Stimulated activated CD4-positive, alpha-beta T cell treated with anti-CD3 and anti-CD28 coated beads, Interleukin-15, amount 100 ng/mL, for 24 hours (primary cell): ENCODE measurements around the gene ZDHHC1.
"Not testable (repeated sequence)": the region's sequence is repeated elsewhere in the genome, so short reads cannot be mapped to it uniquely, and the experiment has no call there.

Experiments
- DNase-seq: peaks from one replicate; pipeline ENCODE4 v3.0.0-alpha.2; 2020

Gene ZDHHC1

DNA sequence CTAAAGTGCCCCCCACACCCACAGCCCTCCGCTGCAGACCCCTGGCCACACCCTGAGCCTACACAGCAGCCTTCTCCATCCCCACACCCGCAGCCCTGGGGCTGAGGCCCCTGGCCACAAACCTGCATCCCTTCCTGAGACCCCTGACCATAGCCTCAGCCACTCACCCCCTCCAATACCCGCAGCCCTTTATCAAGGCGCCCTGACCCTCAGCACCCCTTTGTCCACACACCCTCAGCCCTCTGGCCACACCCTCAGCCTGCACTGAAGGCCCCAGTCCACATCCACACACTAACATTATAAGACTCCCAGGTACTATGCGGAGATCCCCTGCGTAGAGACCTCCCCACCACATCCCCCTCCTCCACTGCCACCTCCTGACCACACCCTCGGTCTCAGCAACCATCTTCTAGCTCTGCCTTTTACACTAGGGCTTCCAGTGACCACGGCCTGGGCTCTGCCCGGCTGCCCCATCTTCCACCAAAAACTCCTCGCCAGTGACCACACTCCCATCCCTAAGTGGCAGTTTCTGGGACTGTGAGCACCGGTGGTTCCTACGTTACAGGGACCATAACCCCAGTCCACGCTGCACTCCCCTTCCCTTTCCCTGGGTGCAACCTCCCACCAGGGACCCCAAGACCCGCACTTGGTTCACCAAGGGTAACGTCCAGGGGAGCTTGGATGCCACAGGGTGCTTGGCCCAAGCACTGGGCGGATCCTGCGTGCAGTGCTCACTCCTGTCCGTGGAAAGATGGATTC lies 23.8 kb downstream of the ZDHHC1 start:
- no peak for DNase-seq

GRCh38 chr16:67391424-67392300 lies 24.6 kb downstream of the ZDHHC1 start:
- DNase-seq, result no peak

GRCh38 chr16:67390816-67391423 lies 25.4 kb downstream of the ZDHHC1 start:
- no peak for DNase-seq

GRCh38 chr16:67389911-67390815 lies 26.1 kb downstream of the ZDHHC1 start:
- no peak for DNase-seq

DNA sequence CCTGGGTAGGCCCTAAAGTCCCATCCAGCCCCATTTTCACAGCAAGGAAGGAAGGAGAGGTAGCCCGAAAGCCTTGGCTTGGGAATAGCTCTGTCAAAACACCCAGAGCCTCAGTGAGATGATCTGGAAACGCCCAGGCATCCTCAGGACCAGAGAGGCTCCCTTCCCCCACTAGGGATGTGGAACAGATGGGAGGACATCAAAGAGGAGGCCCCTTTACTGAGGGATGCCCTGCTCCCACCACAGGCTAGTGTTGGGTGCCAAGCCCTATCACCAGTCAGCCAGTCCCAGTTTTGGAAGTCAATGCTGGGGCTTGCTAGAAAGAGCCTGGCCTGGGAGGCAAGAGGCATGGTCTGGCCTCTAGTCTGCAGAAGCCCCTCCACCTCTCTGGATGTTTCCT lies 27.7 kb downstream of the ZDHHC1 start:
- DNase-seq, result no peak

DNA sequence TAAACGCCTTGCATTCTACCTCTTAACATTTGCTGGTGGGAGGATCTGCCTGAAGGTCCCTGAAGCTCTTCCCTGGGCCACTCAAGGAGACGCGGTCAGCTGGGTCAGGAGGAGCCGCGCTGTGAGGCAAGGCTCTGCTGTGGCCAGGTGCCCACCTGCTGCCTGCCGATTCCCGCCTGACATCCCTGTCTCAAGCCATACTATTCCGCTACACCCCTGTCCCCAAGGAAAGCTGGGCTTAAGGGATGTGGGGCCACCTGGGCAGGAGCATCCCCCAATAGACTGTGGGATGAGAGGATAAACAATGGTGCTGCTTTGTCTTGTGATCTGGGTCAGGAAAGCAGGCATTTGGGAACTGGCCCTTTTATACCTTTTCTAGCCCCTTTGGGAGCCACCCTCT lies 28.1 kb downstream of the ZDHHC1 start:
- DNase-seq, result no peak

DNA sequence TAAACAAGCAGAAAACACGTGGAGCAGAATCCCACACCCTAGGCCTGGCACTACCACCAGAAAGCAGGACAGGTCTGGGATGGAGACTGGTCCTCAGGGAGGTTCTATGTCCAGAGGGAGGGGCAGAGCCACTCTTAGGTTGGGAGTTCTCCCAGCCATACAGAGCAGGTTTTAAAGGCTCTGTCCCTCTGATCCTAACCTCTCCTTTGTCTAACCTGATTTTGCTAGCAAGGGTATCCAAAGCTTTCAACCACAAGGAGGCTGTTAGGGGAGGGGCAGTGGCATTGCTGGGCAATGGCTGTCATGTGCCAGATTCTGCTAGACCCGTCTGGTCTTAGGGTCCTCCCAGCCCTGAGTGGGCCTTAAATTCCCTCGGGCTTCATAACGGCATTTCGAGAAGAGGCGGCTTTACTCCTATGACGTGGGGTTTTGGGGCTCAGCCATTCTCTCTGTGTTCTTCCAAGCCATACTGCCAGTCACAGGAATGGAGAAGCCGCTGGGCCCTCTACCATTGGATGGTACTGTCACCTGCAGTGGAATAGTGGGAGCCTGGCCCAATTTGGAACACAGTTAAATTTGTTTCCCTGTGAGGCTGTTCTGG lies 28.7 kb downstream of the ZDHHC1 start:
- DNase-seq, result no peak

GRCh38 chr16:67386861-67387455 lies 29.3 kb downstream of the ZDHHC1 start:
- no peak for DNase-seq

DNA sequence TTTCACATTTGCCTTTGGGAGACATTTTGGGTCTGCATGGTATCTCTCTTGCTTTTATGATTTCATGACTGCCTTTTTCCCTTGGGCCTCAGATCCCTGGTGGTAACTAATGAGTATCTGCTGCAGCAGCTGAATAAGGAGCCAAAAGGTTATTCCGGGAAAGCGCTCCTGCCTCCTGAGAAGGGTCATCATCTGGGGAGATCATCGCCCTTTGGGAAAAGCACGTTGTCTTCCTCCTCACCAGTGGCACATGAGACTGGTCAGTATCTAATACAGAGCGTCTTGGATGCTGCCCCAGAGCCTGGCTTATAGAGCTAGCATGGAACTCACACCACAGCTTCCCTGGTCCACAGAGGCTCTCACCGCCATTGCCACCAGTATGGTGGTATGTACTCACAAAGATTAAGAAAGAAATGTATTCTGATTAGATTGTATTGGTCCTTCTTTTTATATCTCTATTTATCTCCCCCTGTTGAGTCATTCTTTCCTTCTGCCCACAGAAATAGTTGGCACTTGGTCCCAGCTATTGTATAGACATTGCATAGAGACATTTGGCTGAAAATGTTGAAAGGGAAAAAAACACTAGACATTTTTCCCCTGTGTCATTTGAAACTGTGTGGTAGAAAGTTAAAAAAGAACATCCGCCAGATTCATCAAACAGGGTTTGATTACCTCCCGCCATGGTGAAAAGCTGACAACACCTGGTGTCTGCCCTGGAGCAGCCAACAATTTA lies 31.3 kb downstream of the ZDHHC1 start:
- DNase-seq, result no peak

GRCh38 chr16:67383284-67383683 lies 33.0 kb downstream of the ZDHHC1 start:
- no peak for DNase-seq

- DNase-seq, result no peak
Observed at GRCh38 chr16:67378642-67379041, 37.6 kb downstream of the ZDHHC1 start.

DNA sequence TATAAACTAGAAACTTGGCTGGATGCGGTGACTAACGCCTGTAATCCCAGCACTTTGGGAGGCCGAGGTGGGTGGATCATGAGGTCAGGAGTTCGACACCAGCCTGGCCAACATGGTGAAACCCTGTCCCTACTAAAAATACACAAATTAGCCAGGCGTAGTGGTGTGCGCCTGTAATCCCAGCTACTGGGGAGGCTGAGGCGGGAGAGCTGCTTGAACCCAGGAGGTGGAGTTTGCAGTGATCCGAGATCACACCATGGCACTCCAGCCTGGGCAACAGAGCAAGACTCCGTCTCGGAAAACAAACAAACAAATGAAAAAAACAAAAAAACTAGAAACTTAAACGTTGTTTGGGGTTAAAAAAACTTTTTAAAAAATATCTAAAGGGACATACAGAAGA lies 40.3 kb downstream of the ZDHHC1 start:
- not testable (repeated sequence) for DNase-seq

DNA sequence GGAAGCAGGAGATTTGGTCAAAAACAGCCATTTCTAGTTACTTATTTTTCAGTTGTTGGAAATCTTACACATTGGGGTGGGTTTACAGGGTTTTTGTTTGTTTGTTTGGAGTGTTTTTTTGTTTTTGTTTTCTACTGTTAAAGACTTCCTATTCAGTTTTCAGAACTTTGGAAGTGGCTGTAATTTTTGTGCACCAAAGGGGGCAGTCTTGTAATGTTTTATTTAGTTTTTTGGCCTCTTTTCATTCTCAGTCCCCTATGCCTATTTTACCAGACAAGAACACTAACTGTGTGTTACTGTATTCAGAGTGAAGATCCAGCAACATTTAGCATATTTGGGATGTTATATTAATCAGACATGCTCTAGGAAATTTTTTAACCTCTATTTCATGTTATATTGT lies 43.6 kb downstream of the ZDHHC1 start:
- no peak for DNase-seq

GRCh38 chr16:67370661-67371060 lies 45.6 kb downstream of the ZDHHC1 start:
- no peak for DNase-seq

GRCh38 chr16:67364600-67365235 lies 51.6 kb downstream of the ZDHHC1 start:
- no peak for DNase-seq

DNA sequence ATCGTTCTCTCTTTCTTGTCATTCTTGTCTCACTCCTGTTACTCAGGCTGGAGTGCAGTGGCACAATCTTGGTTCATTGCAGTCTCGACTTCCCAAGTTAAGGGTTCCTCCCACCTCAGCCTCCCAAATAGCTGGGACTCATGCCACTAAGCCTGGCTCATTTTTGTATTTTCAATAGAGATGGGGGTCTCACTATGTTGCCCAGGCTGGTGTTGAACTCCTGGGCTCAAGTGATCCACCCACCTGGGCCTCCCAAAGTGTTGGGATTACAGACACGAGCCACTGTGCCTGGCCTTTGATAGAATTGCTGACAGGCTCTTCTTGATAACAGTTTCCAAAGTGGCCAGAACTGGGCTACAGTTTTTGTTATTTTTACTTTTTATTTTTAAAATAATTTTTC lies 55.2 kb downstream of the ZDHHC1 start:
- no peak for DNase-seq

DNA sequence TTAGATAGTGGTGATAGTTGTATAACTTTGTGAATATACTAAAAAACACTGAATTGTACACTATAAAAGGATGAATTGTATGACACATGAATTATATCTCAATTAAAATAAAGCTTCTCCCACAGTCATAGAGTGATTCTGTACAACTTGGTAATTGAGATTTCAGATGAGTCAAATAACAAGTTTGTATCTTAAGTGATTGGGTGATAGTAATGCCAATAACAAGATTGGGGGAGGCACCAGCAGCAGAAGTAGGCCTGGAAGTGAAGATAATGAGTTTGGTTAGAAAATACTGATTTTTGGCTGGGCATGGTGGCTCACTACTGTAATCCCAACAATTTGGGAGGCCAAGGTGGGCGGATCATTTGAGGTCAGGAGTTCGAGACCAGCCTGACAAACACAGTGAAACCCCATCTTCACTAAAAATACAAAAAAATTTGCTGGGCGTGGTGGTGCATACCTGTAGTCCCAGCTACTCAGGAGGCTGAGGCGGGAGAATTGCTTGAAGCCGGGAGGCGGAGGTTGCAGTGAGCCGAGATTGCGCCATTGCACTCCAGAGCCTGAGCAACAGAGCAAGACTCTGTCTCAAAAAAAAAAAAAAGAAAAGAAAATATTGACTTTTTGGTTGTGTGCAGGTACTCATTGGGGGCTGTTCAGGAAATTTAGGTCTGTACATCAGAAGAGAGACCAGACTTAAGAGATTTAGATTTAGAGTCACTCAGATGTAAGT lies 56.6 kb downstream of the ZDHHC1 start:
- DNase-seq, result not testable (repeated sequence)

DNA sequence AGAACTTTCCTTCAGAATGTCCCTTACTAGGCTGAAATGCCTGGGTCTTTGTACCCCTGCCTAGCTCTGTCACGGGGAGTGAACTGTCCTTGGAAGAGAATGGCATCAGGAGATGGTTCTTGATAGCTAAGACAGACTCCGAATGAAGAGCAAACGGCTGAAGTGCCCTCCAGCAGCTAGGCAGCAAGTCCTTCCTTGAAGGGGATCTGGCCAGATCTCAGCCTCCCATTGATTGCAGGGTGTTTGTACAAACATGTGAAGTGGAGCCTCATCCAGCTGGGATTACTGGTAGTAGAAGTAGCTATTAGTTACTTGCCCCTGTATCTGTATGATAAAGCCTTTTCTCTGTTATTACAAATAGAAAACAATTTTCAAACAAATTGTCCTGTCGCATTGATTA lies 58.7 kb downstream of the ZDHHC1 start:
- DNase-seq, result no peak

GRCh38 chr16:67356396-67356795 lies 59.9 kb downstream of the ZDHHC1 start:
- DNase-seq, result no peak

DNA sequence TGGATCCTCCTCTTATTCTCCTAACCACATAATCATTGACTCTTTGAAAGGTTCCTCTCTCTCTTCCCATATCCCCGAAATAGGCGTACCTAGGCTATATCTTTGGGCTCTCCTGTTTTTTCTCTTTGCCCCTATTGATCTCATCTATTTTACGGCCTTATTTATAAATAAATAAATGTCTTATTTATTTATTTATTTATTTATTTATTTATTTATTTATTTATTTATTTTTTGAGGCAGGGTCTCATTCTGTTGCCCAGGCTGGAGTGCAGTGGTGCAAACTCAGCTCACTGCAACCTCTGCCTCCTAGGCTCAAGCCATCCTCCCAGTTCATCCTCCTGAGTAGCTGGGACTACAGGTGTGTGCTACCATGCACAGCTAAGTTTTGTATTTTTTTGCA lies 63.8 kb downstream of the ZDHHC1 start:
- not testable (repeated sequence) for DNase-seq
